ENCODE results near the gene NKD1.
"Not testable (repeated sequence)": the region's sequence is repeated elsewhere in the genome, so short reads cannot be mapped to it uniquely, and the experiment has no call there.

NKD1 gene

DNA sequence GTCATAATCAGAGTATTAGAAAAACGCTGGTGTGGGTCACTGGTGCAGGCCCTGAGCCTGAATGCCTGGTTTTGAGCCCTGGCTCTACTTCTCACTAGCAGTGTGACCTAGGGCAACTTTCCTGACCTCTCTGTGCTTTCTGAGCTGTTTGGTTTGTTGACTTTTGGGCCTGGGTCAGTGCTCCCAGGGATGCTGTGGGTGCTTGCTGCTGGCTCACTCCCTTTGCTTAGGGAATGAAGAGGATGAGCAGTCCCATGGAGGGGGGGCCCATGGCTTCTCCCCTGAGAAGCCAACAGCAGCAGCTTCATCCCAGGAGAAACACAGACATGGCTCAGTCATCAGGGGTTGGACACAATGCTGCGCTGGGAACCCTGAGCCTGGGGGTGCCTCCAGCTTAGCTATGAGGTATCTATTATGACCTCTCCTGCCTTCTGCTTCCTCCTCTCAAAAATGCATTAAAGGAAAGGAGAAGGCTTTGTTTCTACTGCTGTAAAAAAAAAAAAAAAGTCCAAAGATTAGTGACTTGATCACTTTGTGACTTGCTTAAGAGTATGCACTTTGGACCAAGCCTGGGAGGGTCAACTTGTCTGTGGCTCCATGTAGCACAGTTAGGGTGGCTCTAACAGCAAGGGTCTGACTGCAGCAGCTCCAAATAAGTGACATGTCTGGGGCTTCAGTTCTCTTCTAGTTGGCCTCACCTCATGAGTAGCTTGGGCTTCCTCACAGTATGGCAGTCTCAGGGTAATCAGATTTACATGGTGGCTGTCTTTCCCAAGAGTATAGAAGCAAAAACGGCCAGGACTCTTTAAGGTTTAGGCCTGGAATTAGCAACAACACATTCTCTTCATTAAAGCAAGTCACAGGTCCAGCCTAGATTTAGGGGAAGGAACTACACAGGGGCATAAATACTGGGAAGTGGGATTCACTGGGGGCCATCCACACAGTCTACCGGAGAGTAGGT is 13.0 kb downstream of the NKD1 start:
- DNase-seq, result no peak

GRCh38 chr16:50562657-50563056 is 14.5 kb downstream of the NKD1 start:
- DNase-seq, result no peak

DNA sequence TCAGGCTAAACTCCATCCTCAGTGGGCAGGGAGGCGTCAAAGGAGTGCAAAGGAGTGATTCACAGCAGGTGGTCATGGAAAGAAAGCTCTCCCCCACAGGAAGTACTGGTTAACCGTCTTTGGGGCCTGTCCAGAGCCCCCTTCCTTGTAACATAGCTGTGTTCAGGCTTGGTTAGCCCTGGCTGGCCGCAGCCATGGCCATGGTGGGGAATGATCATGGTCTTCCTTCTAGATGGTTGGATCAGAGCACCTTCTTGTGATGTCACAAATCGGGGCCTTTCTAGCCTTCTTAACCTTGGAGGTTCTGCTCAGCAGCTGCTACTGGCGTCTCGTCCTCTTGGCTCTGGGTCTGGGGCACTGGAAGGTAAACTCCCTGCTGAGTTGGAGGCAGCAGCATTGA is 15.8 kb downstream of the NKD1 start:
- no peak for DNase-seq

GRCh38 chr16:50565428-50565827 is 17.2 kb downstream of the NKD1 start:
- no peak for DNase-seq

DNA sequence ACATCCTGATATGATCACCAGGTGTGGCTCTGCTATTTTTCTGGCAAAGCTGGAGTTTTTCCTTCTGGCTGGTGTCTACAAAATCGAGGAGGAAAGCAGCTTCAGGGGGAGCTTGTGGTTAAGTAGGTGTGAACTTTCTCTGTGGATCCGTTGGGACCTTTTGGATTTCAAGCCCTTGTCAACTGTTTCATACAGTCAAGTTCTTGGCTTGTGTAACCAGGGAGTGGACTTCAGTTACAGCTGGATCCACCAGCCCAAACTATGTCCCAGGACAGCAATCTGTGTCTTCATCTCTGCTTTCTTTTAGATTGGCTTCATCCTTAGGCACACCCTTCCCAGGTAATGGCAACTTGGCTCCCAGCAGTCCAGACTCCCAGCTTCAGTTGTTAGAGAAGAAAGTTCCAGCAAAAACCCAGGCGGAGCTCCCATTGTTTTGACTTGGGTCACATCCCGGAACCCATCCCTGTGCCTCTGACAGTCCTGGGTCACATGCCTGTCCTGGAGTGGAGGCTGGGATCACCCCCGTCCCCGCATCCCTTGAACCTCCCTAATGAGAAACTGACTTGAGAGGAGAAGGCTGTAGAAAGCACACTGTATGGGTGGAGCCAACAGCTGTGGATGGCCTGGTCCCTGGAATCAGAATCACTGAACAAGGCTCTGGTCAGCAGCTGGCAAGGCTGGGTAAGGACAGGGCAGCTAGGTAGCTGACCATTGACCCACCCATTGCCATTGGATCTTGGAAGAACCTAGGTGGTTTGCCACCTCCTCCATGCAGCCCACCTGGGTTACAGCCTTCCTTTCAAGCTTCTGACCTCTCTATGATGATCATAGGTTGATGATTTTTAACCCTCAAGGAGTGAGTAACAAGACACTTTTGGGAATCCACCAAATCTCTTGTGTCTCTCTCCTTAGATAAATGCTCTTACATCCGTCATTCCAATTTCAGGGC is 18.1 kb downstream of the NKD1 start:
- no peak for DNase-seq

DNA sequence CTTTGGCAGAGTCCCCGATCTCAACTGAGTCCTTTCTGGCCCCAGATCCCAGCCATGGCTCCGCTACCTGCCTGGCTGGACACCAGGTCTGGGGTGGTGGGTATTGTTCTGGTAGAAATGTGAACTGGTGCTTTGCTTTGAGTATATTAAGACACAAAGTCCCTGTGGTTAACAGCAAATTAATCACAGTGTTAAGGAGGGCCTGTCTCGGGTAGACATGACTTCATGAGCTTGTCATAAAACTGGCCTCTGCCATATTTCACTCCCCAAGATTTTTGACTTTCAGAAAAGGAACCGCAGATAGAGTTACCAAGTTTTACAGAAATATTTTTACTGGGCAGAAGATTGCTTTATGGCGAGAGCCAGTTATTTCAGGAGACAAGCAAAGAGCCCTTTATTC is 19.5 kb downstream of the NKD1 start:
- DNase-seq, result no peak

- no peak for DNase-seq
Measured at GRCh38 chr16:50568187-50568815, 20.1 kb downstream of the NKD1 start.

DNA sequence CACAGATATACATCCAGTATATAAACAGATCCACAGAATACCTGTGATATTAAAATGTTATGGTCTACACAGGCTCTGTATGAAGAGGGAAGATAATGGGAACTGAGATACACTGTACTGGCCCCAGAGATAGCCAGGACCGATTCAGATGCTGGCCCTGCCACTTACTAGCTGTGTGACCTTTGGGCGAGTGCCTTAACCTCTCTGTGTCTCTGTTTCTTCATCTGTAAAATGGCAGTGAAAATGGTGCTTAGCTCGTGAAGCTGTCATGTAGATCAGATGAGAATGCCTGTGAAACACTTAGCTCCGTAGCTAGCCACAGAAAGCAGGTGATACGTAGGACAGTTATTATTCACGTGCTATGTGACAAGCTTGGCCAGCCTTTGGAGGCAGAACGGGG is 22.2 kb downstream of the NKD1 start:
- DNase-seq, result no peak

DNA sequence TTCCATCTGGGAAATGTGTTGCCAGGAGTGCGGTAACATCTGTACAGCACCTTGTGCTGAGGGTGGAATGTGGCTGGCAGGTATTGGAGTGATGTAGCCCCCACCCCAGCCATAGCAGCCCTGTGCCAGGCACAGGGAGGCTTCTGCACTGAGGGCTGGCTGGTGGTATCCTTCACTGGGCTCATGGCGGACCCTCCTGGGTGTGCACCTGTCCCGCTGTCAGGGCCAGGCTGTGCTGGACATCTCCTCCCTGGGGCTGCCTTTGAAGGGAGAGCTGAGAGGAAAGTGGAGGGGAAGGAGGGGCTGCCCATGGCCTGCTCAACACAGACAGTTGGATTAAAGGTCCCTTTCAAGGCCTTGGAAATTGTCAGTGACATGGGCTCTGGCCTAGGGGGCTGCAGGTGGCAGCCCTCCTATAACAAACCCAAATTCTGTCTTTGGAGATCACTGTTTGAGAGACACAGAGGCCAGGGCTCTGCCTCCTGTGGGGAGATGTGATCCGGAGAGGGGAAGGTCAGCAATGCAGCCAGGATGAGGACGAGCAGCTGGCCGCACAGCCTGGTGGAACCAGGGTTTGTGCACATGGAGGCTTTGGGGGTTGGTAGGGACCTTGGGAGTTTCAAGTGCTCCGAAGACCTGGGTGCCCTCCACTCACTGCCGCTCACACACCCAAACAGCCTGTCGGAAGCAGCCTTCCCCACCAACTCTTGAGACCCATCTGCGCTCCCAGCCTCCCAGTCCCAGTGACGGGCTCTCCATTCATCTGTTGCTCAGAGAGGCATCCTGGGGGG is 22.8 kb downstream of the NKD1 start:
- DNase-seq, result no peak

GRCh38 chr16:50571786-50572185 is 23.6 kb downstream of the NKD1 start:
- no peak for DNase-seq

- no peak for DNase-seq
Measured at GRCh38 chr16:50572700-50573099, 24.5 kb downstream of the NKD1 start.

- no peak for DNase-seq
Measured at GRCh38 chr16:50573279-50573678, 25.1 kb downstream of the NKD1 start.

- DNase-seq, result no peak
Measured at GRCh38 chr16:50573947-50574744, 25.9 kb downstream of the NKD1 start.

DNA sequence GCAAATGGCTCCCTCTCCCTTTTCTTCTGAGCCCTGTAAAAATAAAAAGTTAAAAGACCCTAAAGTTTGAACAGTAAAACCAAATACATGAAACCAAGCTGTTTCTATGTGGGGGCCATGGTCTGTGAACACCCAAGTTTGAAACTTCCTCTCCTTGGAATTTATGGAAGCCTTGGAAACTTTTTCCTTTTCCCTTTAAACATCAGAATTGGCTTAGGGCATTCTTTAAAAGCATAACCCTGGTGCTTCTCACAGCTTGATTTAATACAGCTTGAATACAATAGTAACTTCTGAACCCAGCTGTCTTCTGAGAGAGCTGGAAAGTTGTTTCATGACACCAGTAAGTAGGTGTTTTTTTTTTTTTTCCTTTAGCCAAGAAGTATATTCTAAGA is 26.5 kb downstream of the NKD1 start:
- DNase-seq, result no peak

- no peak for DNase-seq
Measured at GRCh38 chr16:50575743-50576142, 27.5 kb downstream of the NKD1 start.

DNA sequence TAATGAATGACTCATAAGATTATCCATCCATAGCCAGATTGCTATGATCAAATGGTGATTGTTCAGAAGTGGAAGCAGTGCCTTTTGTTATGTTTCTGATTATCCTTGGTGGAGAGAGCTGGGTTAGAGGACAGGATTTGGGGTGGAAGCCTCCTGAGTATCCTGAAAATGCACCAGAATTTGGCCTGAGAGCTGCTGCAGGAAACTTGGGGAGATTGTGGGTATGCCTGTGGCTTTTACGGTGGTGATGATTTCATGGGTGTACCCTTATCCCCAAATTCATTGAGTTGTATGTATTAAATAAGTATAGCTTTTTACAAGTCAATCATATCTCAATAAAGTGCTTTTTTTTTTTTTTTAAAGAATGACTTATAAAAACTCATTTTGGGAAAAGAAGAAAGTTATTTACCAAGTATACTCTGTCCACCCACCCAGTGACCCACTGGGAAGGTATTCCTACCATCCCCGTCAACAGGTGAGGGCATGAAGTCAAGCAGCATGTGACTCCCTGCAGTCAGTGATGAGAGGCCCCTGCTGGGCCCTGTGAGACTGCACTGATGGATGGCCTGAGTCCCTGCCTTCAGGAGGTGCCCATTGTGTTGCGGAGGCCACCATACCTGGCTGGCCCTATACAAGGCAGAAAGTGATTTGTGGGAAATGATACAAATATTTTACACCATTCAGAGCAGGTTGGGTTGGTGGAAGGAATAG is 28.4 kb downstream of the NKD1 start:
- no peak for DNase-seq

- DNase-seq, result no peak
Measured at GRCh38 chr16:50578137-50578536, 29.9 kb downstream of the NKD1 start.

DNA sequence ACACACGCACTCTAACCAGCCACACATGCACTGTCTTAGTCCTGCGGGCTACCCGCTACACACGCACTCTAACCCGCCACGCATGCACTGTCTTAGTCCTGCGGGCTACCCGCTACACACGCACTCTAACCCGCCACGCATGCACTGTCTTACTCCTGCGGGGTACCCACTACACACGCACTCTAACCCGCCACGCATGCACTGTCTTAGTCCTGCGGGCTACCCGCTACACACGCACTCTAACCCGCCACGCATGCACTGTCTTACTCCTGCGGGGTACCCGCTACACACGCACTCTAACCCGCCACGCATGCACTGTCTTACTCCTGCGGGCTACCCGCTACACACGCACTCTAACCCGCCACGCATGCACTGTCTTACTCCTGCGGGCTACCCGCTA is 31.2 kb downstream of the NKD1 start:
- DNase-seq, result not testable (repeated sequence)

DNA sequence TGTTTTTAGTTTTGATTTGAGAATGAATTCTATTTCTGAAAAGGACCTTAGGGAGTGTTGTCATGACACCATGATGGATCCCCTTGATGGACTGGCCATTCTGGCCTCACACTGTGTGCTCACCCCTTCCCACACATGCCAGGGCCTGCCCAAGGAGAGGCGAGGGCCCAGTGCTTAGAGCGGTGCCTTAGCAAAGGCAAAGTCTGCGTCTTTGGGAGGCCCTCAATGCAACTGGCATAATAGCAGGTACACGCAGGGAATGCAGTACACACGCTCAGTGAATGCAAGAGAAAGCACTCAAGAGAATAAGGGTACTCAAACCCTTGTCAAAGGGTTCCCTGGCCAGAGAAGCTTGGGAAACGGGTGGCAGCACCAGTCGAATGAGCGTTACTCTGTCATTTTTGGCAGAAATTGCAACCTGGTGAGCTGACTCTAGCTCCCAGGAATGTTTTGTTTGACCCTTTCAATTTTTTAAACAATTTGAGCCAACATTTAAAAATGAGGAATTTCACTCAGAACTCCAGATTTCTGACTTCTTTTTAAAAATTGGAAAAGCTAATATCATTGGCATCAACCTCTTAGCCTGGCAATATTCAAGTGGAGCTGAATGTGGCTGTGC is 32.1 kb downstream of the NKD1 start:
- DNase-seq, result no peak

DNA sequence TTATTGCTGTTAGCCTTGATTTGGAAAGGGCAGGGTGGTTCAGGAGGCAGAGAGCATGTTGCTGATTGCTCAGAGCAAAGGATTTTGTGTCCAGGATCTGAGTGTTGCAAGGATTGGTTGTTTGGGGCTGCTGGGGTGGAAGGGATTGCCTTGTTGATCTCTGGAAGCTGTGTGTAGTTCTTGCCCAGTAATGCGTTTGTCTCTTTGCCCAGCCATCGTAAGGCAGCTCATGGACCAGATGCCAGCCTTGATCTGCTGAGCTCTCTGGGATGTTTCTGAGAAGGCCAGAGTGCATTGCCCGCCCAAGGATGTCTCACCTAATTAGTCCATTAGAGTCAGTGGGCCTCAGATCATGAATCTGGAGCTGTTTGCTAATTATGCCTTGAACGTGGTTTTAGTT is 33.6 kb downstream of the NKD1 start:
- DNase-seq, result no peak

Data from activated CD8-positive, alpha-beta memory T cell treated with anti-CD3 and anti-CD28 coated beads, Interleukin-2, amount 50 U/mL, for 4 hours (primary cell).